NCI-H345 (cell line): ENCODE results near the gene LAMA2.

Experiments used
- DNase-seq: peaks from one replicate; lab custom pipeline; 2025; lab: John Stamatoyannopoulos, UW

LAMA2 gene

DNA sequence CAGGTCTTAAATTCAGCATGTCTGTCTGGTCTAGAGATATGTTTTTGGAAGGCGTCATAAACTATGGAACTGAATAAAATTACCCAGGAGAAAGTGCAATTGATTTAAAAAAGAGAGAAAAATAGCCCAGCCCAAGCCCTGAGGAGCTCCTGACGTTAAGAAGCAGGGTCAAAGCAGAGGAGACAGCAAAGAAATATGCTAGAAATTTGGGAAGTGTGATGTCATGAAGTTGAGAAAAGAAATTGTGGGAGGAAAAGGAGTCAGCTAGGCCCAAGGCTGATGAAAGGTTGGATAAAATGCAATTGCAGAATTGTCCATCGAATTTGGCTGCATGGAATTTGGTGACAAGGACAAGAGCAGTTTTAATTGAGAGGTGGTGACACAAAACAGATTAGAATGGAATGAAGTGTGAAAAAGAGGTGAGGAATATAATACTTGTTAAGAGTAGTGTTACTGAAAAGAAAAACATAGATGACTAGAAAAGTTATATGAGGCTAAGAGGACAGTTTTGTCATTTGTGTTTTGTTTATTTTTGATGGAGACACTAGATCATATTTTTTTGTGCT lies 381.6 kb downstream of the LAMA2 start:
- DNase-seq: no peak

GRCh38 chr6:129267028-129267427 lies 384.1 kb downstream of the LAMA2 start:
- no peak for DNase-seq

DNA sequence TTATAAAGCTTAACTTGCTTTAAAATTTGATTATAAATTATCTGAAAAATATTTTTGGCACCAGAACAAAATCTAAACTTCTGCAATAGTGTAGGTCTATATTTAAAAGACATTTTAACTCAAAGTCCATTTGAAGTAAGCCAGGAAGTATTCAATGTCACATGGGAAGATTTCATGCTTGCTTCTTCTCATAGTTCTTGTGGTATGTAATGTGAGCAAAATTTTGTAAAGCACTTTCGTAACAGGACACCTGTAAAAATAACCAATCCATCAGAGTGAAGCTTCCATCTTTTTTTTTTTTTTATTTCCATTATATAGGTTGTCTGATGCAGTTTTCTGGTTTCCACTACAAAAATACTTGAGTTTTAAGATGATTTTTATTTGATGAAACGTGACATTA lies 386.1 kb downstream of the LAMA2 start:
- DNase-seq: no peak

DNA sequence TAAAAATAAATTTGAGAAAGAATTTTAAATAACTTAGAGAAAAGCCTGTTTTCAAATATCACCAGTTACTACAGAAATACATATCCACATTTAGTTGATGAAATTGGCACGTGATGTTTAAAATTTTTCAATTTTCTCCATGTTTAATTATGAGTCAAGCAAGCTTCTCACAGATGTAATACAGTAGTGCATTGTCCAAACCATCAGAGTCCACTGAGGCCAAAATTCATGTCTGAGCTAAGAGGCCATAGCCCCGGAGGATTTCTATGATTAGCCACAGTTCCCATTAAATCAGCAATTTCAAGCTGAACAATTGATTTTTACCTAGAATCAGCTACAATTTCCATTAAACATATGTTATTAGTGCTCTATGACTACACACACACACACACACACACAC lies 387.0 kb downstream of the LAMA2 start:
- DNase-seq: no peak

GRCh38 chr6:129270450-129270849 lies 387.5 kb downstream of the LAMA2 start:
- DNase-seq: no peak

DNA sequence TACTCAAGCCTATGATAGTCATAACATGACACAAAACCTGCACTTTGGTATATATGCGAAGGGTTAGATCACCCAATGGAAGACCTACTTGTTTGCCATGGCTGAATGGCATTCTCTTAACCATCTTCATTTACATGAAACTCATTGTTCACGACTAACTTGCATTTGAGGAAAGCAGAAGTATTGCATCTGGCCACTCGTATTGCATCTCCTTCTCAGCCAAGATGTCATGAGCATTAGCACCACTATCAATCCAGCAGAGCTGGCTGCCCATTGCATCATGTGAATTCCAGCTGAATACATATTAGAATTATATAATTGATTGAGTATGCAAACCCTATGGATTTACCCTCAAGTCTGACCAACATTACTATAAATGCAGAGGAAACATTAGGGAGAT lies 390.2 kb downstream of the LAMA2 start:
- DNase-seq: no peak

DNA sequence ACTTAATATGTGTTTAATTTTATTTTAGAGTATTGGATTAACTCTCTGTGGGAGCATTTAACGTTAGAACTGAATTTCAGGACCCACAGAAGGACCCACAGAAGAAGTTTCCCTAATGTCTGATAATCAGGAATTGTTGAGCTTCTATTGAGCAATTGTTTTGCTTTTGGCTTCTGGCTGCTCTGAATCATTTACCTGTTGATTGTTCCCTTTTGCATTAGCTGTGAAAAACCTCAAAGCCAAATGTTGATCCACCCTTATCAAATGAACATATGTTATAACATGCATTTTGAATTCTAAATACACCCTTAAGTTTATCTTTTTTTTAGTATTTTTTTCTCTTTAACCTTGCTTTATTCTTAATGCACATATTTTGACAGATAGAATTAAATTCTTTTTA lies 393.5 kb downstream of the LAMA2 start:
- DNase-seq: no peak

- no peak for DNase-seq
Observed at GRCh38 chr6:129276986-129277385, 394.0 kb downstream of the LAMA2 start.

DNA sequence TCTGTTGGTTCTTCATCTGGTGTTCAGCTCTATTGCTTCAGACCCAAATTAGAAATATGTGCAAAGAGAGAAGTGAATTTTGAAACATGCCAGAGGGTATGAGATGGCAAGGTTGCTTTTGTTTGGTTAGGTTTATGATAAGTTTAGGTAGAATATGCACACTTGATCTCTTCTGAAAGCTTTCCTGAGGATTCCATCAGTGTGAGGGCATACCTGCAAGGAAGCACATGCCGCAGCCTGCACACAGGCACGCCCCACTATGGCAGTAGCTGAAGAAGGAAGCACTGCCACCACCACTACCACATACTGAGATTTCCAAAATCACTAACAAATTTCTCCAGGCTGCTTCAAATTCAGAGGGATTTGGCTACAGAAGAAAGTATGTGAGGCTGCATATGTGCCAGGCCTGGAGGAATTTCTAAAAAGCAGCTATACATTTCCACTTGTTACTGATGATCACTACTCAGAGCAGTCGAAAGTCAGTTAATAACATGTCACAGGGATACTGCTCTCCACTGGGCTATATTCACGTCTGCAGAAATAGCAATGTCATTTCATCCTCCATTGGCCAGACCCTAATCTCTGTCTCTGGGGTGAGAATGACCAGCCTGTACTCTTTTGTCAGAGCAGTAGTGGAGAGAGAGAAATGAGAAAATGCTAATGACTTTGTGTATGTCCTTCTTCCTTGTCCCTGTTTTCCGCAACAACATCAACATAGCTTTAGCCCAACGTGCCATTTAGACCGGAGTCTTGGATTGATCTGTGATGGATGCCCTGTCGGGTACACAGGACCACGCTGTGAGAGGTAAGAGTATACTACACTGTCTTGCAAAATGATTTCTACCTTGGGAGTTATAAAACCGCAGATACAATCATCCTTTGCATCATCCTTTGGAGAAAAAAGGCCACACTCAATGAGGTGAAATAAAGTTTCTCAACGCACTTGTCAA lies 396.7 kb downstream of the LAMA2 start:
- no peak for DNase-seq

DNA sequence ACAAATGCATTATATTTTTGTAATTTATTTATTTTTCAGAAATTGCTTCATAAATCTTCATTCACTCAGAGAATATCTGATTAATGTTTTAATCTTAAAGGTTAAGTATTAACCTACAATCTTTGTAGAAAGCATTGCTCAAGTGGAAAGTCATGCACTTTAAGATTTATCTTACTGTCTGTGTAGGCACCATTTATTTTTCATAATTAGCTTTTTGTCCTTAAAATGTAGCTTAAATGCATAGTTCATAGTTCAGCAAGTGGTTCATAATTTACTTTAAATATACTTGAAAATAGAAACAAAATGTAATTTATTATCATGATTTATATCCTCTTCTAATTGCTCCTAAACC lies 397.3 kb downstream of the LAMA2 start:
- no peak for DNase-seq

DNA sequence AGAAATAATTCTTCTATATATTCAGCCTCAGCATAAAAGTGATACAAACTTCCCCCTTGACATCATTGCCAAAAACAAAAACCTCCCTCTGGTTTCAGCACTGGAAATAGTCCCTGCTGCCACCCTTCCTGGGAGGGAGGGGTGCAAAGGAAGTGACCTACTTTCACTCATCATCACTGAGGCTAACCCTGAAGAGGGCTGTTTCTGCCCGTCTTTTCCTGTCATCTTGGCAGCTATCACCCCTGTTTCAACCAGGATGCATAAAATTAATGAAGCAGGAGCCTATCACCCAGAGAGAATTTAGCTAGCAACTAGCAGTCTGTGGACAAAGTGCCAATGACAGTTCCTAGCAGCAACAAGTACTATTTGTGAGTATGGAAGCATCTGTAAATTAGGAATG lies 397.8 kb downstream of the LAMA2 start:
- DNase-seq: no peak

GRCh38 chr6:129281168-129281796 lies 398.3 kb downstream of the LAMA2 start:
- DNase-seq: no peak

DNA sequence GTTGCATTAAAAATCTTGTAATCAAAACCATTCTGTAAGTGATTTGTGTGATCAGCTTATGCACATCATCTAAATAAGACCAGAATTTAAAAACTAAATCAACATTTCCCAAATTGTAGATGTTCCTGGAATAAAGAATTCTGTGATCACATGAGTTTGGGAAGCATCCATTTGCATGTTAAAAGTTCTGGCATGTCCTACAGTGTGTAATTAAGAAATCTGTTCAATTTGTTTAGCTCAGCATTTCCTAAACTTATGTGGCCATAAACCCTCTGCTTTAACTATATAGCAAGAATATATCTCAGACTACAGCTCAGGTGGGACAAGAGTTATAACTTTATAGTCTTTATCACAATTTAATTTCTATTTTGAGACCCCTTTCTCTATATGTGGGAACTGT lies 399.1 kb downstream of the LAMA2 start:
- DNase-seq: no peak

GRCh38 chr6:129284225-129284624 lies 401.3 kb downstream of the LAMA2 start:
- DNase-seq: no peak

GRCh38 chr6:129287231-129288177 lies 404.6 kb downstream of the LAMA2 start:
- DNase-seq: no peak

DNA sequence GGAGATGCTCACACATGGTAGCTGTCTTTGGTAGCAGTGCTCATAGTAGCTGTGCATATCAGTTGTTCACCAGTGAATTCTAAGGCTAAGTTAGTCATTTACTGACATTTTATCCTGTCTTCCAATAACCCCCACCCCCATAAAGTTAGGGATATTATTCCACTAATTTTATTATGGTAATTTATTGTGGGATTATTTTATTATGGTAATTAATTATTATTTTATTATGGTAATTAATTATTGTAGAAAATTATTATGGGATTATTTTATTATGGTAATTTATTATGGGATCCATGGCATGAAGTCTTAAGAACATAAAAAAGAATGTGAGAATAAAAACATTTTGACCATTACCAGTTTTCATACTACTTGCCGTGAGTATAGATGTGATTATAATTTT lies 406.5 kb downstream of the LAMA2 start:
- no peak for DNase-seq

DNA sequence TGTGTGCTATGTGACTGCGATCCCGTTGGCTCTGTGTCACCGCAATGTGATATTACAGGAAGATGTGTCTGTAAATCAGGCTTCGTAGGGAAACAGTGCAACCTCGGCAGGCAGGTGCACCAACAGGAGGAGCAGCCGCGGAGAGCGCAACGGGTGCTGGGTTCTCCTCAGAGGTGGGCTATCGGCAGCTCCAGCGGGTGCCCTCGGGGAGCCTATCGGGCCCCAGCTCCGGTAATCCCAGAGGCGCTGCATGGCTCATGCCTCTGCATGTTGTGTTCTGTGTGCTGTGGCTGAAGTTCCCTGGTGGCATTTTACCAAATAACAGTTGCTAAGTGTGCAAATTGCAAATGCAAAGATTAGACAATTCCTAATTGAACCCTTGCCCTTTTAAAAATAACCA lies 409.9 kb downstream of the LAMA2 start:
- DNase-seq: no peak

DNA sequence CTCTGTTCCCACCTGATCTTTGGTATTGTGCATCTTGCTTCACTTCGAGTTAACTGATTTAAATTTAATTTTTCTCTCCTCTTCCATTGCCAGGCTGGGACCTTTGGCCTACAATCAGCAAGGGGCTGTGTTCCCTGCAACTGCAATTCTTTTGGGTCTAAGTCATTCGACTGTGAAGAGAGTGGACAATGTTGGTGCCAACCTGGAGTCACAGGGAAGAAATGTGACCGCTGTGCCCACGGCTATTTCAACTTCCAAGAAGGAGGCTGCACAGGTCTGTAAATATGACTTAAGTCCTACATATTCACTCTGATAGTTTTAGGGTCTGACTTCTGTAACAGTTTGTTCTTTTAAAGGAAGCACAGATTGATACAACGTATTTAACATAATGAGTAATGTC lies 414.7 kb downstream of the LAMA2 start:
- DNase-seq: no peak

GRCh38 chr6:129302671-129303070 lies 419.7 kb downstream of the LAMA2 start:
- no peak for DNase-seq

DNA sequence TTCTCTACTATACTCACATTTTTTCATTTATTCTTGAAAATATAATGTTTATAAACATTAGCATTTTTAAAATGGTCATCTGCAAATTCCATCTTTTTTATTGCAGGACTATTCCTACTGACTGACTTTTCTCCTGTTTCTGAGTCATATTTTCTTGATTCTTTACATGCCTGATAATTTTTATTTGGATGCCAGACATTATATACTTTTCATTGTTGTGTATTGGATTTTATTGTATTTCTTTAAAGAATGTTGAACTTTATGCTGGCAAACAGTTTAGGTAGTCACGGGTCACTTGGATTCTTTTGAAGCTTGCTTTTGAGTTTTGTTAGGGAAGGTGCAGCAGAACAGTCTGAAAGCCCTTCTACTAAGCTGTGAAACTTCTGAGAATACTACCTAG lies 423.9 kb downstream of the LAMA2 start:
- DNase-seq: no peak

DNA sequence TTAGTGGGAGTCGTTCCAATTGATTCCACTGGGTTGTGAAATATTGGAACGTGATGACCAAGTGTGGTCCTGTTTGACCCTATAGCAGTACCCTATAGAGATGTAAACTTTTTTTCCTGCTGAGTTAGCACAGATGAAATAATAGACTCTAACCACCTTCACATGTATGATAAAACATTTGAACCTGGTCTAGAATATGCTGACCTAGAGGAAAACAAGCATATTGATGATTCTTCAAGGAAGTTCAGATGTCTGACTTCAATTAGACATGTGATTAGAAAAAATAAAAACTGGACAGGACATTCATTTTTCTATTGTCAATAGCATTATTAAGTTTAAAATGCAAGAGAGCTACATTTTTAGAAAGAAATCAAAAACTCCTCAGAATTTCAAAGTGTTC lies 424.9 kb downstream of the LAMA2 start:
- no peak for DNase-seq

DNA sequence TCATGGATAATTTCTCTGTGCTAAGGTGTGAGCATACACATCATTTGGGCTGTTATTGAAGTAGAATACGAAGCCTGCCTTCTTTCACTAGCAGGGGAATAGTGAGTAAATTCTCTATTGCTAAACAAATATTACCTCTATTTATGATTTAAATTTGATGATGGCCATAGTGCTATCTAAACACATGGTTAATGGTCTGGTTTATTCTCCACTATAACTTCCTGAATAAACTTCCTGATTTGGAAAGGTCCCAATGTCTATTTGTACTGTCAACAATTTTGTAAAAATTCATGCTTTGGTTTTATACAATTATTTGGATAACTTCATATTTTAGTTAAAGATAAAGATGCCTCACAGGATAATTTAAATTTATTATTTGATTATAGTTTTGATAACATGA lies 426.2 kb downstream of the LAMA2 start:
- no peak for DNase-seq
